ENCODE results near the gene HOXA9. TPM values are rescaled to one million over a fixed set of nuclear protein-coding genes. Genes with fewer than 3 reads are reported as not detected.

Gene HOXA9
- total and polyA plus RNA-seq, 10 of the 15 experiments (the other 5 are each of a cell fraction or from before 2014, with no cell fraction given): not detected

DNA sequence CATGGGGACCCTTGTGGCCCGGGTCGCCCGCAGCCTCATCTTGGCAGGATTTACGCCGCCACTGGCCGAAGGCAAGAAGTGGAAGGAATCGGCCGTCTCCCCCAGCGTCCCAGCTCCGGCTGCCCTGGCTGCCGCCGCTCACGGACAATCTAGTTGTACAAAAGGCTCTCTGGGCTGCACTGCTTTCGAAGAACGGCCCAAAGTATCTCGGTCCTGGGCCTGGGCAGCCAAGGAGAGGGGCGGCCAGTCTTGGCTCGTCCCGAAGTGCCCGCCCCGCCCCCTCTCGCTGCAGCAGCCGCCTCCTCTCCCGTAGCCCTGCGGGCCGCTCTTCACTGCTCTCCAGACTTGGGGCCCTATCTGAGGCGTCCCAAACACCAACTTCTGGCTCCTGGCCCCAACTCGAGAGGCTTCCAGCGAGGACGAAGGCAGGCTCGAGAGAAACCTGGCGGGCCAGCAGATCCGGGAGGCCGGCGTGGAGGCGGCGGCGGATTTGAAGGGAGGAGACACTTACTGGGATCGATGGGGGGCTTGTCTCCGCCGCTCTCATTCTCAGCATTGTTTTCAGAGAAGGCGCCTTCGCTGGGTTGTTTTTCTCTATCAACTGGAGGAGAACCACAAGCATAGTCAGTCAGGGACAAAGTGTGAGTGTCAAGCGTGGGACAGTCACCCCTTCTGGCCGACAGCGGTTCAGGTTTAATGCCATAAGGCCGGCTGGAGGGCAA lies 809 bp downstream of the HOXA9 start:
- ATAC-seq (no peak), DNase-seq (ENCODE audit: low read depth, low spot score) (no peak), FAIRE-seq (no peak)
- no peak overlapping the region for H3K27ac ChIP-seq (ENCODE audit: control insufficient read depth, insufficient read depth)
- H3K4me2 ChIP-seq (ENCODE audit: control insufficient read depth, insufficient read depth): no peak overlapping the region
- in situ Hi-C loops (cut with MboI) (loop anchor here (25.0 kb wide), 1 partner anchor 1077 kb away; no protein-coding TSS in a partner anchor), intact Hi-C loops (cut with micrococcal nuclease; ENCODE audit: unreplicated experiment) (loop anchor here (5.0 kb wide), 2 partner anchors 307 to 1272 kb away; no protein-coding TSS in a partner anchor)
- H3K79me2 ChIP-seq (ENCODE audit: control insufficient read depth, insufficient read depth, low read length): no peaks in the 10 kb centered on the region
- no peaks in the 10 kb centered on the region; a peak in 1 of 4 replicates for H3K36me3 ChIP-seq (ENCODE audit: control insufficient read depth in 2 of 2, insufficient read depth in 2 of 2, low read length in 1 of 2)
- 37% methylated on average over 32 of the region's 47 CpGs for WGBS (ENCODE audit: insufficient coverage, insufficient replicate concordance, low lambda C conversion rate, missing lambda C conversion rate)
- H3K4me1 ChIP-seq (ENCODE audit: control insufficient read depth, insufficient read depth, low read length): no peaks in the 10 kb centered on the region
- no peak overlapping the region for H3K4me3 ChIP-seq
- BruUV-seq (replicated peaks): no TSS peak
- TF ChIP-seq, protein P1, sequence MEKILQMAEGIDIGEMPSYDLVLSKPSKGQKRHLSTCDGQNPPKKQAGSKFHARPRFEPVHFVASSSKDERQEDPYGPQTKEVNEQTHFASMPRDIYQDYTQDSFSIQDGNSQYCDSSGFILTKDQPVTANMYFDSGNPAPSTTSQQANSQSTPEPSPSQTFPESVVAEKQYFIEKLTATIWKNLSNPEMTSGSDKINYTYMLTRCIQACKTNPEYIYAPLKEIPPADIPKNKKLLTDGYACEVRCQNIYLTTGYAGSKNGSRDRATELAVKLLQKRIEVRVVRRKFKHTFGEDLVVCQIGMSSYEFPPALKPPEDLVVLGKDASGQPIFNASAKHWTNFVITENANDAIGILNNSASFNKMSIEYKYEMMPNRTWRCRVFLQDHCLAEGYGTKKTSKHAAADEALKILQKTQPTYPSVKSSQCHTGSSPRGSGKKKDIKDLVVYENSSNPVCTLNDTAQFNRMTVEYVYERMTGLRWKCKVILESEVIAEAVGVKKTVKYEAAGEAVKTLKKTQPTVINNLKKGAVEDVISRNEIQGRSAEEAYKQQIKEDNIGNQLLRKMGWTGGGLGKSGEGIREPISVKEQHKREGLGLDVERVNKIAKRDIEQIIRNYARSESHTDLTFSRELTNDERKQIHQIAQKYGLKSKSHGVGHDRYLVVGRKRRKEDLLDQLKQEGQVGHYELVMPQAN (conservative IDR thresholded peaks at IDR 0.05): no peak
- peaks cover 19 to 41% of the 10 kb centered on the region in 2 experiments for H3K27me3 ChIP-seq (replicated peaks in 1 of 2; ENCODE audit: control insufficient read depth in 2 of 2, insufficient read depth in 2 of 2, low read length in 1 of 2)
- SMC1A ChIA-PET (ENCODE audit: uncharacterized antibody, unreplicated experiment): no interaction called here
- CTCF ChIA-PET: interaction anchor here (4.6 kb wide), 1 partner anchor 476 kb away, joined by 48 read pairs; no protein-coding TSS in a partner anchor
- POLR2A ChIA-PET: no interaction called here
- H3K9ac ChIP-seq (ENCODE audit: control insufficient read depth, insufficient read depth, low read length): no peak overlapping the region
- H3K9me3 ChIP-seq (replicated peaks; ENCODE audit: control insufficient read depth, insufficient read depth, low read length): peaks cover 2% of the 10 kb centered on the region; the same call in 1 of the 3 replicates
- RAD21 ChIA-PET (ENCODE audit: unreplicated experiment): interaction anchor here (0.7 kb wide), 1 partner anchor 655 kb away, joined by 3 read pairs; no protein-coding TSS in a partner anchor
- H4K20me1 ChIP-seq (ENCODE audit: control insufficient read depth, insufficient read depth): no peaks in the 10 kb centered on the region
- no peak overlapping the region for H2AFZ ChIP-seq (ENCODE audit: control insufficient read depth, low read depth, low read length)

- no peak overlapping the region for H3K4me2 ChIP-seq (ENCODE audit: control insufficient read depth, insufficient read depth)
- no peak overlapping the region for H2AFZ ChIP-seq (ENCODE audit: control insufficient read depth, low read depth, low read length)
- no TSS peak for BruUV-seq (replicated peaks)
- in situ Hi-C loops (cut with MboI) (loop anchor here (25.0 kb wide), 1 partner anchor 1077 kb away; no protein-coding TSS in a partner anchor), intact Hi-C loops (cut with micrococcal nuclease; ENCODE audit: unreplicated experiment) (loop anchor here (5.0 kb wide), 2 partner anchors 307 to 1272 kb away; no protein-coding TSS in a partner anchor)
- no peak overlapping the region for H3K9ac ChIP-seq (ENCODE audit: control insufficient read depth, insufficient read depth, low read length)
- TF ChIP-seq EZH2 (IDR thresholded peaks at IDR 0.05; ENCODE audit: borderline replicate concordance, control insufficient read depth, low read depth, low read length) (0 out of 2 replicates have a peak, but pooled peaks have one; percentile 52), SP1 (IDR thresholded peaks at IDR 0.05; ENCODE audit: low read depth, low read length) (no peak), SREBF1 (IDR thresholded peaks at IDR 0.05; ENCODE audit: low read length) (no peak)
- H4K20me1 ChIP-seq (ENCODE audit: control insufficient read depth, insufficient read depth): no peaks in the 10 kb centered on the region
- ChIA-PET POLR2A (no interaction called here), RAD21 (ENCODE audit: unreplicated experiment) (interaction anchor here (0.7 to 3.8 kb wide), 2 partner anchors 482 to 656 kb away, joined by 3 to 46 read pairs; no protein-coding TSS in a partner anchor), CTCF (interaction anchor here (3.8 to 4.6 kb wide), 2 partner anchors 307 to 475 kb away, joined by 48 to 49 read pairs; no protein-coding TSS in a partner anchor), SMC1A (ENCODE audit: uncharacterized antibody, unreplicated experiment) (no interaction called here)
- FAIRE-seq: no peak
- peaks cover 2% of the 10 kb centered on the region; the same call in 1 of the 3 replicates for H3K9me3 ChIP-seq (replicated peaks; ENCODE audit: control insufficient read depth, insufficient read depth, low read length)
- no peaks in the 10 kb centered on the region for H3K4me1 ChIP-seq (ENCODE audit: control insufficient read depth, insufficient read depth, low read length)
- DNase-seq (ENCODE audit: low read depth, low spot score): no peak
- no peaks in the 10 kb centered on the region for H3K36me3 ChIP-seq (ENCODE audit: control insufficient read depth in 2 of 2, insufficient read depth in 2 of 2, low read length in 1 of 2)
- H3K27ac ChIP-seq (ENCODE audit: control insufficient read depth, insufficient read depth): no peak overlapping the region
- H3K27me3 ChIP-seq (replicated peaks in 1 of 2; ENCODE audit: control insufficient read depth in 2 of 2, insufficient read depth in 2 of 2, low read length in 1 of 2): peaks cover 19 to 44% of the 10 kb centered on the region in 2 experiments
- H3K4me3 ChIP-seq: no peak overlapping the region
- ATAC-seq: no peak
- 10% methylated on average over 12 of the region's 12 CpGs for WGBS (ENCODE audit: insufficient coverage, insufficient replicate concordance, low lambda C conversion rate, missing lambda C conversion rate)
- no peaks in the 10 kb centered on the region for H3K79me2 ChIP-seq (ENCODE audit: control insufficient read depth, insufficient read depth, low read length)
Observed at GRCh38 chr7:27164045-27164366, 1.3 kb downstream of the HOXA9 start.

Measured in GM12878 (cell line).